Measurements from ENCODE around the gene GOSR1. TPM values are rescaled to one million over a fixed set of nuclear protein-coding genes. Genes with fewer than 3 reads are reported as not detected.
"Not testable (repeated sequence)": the region's sequence is repeated elsewhere in the genome, so short reads cannot be mapped to it uniquely, and the experiment has no call there.

The GOSR1 gene
- total RNA-seq, 1 donor from 2014 or later: 47.5 TPM

- peak overlapping the region; percentile 89 for H3K27ac Mint-ChIP-seq (ENCODE audit: unreplicated experiment)
- H3K4me1 Mint-ChIP-seq (ENCODE audit: low read depth): peaks cover 20% of the 10 kb centered on the region
- H3K9me3 Mint-ChIP-seq (ENCODE audit: low read depth): no peaks in the 10 kb centered on the region
- no peaks in the 10 kb centered on the region for H3K27me3 Mint-ChIP-seq (ENCODE audit: low read depth)
- no peak for TF ChIP-seq CTCF (IDR thresholded peaks at IDR 0.05)
- H3K4me3 Mint-ChIP-seq (ENCODE audit: unreplicated experiment): no peak overlapping the region
- H3K36me3 Mint-ChIP-seq (ENCODE audit: low read depth): peaks cover 12% of the 10 kb centered on the region
- DNase-seq (ENCODE audit: low spot score): no peak
Measured at GRCh38 chr17:30519166-30519565, 42.0 kb downstream of the GOSR1 start.

DNA sequence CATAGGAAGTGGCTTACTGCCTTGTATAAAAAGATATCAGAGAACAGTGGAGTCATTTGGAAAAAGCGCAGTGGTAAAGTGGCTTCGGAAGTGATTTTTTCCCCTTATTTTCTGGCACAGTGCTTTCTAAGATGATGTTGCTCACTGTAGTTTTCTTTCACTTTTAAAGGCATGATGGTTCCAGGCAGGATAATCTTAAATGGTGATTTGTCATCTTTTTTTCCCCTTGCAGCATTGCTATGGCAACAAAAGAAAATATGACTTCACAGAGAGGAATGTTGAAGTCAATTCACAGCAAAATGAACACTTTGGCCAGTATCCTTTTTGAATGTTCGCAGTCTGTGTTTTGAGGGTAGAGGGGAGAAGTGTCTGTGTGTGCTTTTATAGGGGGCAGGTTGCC is 42.5 kb downstream of the GOSR1 start:
- H3K27ac Mint-ChIP-seq (ENCODE audit: unreplicated experiment): peak overlapping the region; percentile 89
- no peak for DNase-seq (ENCODE audit: low spot score)
- TF ChIP-seq CTCF (IDR thresholded peaks at IDR 0.05): no peak

GRCh38 chr17:30520436-30520835 is 43.2 kb downstream of the GOSR1 start:
- Mint-ChIP-seq H3K4me1 (ENCODE audit: low read depth) (peaks cover 30% of the 10 kb centered on the region), H3K27ac (ENCODE audit: unreplicated experiment) (peak overlapping the region; percentile 89)

More for the DNA sequence above, 42.5 kb downstream of the GOSR1 start:
- Mint-ChIP-seq H3K36me3 (ENCODE audit: low read depth) (peaks cover 13% of the 10 kb centered on the region), H3K9me3 (ENCODE audit: low read depth) (no peaks in the 10 kb centered on the region), H3K4me3 (ENCODE audit: unreplicated experiment) (no peak overlapping the region), H3K27me3 (ENCODE audit: low read depth) (no peaks in the 10 kb centered on the region), H3K4me1 (ENCODE audit: low read depth) (peaks cover 26% of the 10 kb centered on the region)

DNA sequence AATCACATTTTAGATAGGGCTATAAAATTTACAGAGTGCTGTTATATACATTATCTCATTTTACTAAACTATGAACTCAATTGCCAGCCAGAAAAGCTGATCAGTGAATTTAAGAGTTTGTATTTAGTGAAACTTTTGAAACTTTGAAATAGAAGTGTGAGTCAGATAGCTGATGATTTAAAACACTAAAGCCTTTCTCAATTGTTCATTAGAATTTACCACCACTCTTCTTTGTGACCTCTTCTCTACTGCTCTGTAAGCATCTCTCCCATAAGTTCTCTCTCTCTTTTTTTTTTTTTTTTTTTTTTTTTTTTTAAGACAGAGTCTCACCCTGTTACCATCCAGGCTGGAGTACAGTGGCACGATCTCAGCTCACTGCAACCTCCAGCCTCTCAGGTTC is 43.7 kb downstream of the GOSR1 start:
- Mint-ChIP-seq H3K27ac (ENCODE audit: unreplicated experiment) (peak overlapping the region; percentile 89), H3K36me3 (ENCODE audit: low read depth) (peaks cover 13% of the 10 kb centered on the region), H3K27me3 (ENCODE audit: low read depth) (no peaks in the 10 kb centered on the region), H3K4me3 (ENCODE audit: unreplicated experiment) (no peak overlapping the region), H3K9me3 (ENCODE audit: low read depth) (no peaks in the 10 kb centered on the region), H3K4me1 (ENCODE audit: low read depth) (peaks cover 30% of the 10 kb centered on the region)
- DNase-seq (ENCODE audit: low spot score): no peak
- no peak for TF ChIP-seq CTCF (IDR thresholded peaks at IDR 0.05)

More at GRCh38 chr17:30520436-30520835, 43.2 kb downstream of the GOSR1 start:
- Mint-ChIP-seq H3K27me3 (ENCODE audit: low read depth) (no peaks in the 10 kb centered on the region), H3K36me3 (ENCODE audit: low read depth) (peaks cover 15% of the 10 kb centered on the region), H3K4me3 (ENCODE audit: unreplicated experiment) (no peak overlapping the region), H3K9me3 (ENCODE audit: low read depth) (no peaks in the 10 kb centered on the region)
- DNase-seq (ENCODE audit: low spot score): no peak
- TF ChIP-seq CTCF (IDR thresholded peaks at IDR 0.05): no peak

DNA sequence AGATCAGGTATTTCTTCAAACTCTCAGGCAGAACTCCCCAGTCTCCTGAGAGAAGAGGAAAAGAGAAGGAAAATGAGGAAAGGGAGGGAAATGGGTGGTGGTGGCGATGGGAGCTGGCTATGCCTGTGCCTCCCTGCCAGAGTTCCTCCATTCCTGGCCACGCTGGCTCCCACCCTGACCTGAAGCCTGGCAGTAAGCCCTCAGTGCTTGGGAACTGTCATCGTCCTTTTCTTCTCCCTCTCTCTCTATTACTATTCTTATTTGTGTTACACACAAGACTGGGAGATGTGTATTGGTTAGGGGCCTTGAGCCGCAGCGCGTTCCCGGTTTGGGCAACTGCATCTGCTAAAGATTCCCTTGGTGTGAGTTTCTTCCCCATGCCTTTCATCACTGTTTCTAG is 44.6 kb downstream of the GOSR1 start:
- Mint-ChIP-seq H3K27ac (ENCODE audit: unreplicated experiment) (no peak overlapping the region), H3K4me3 (ENCODE audit: unreplicated experiment) (no peak overlapping the region), H3K36me3 (ENCODE audit: low read depth) (peaks cover 13% of the 10 kb centered on the region), H3K9me3 (ENCODE audit: low read depth) (no peaks in the 10 kb centered on the region), H3K4me1 (ENCODE audit: low read depth) (peaks cover 30% of the 10 kb centered on the region), H3K27me3 (ENCODE audit: low read depth) (no peaks in the 10 kb centered on the region)
- DNase-seq (ENCODE audit: low spot score): no peak
- TF ChIP-seq CTCF (IDR thresholded peaks at IDR 0.05): no peak

DNA sequence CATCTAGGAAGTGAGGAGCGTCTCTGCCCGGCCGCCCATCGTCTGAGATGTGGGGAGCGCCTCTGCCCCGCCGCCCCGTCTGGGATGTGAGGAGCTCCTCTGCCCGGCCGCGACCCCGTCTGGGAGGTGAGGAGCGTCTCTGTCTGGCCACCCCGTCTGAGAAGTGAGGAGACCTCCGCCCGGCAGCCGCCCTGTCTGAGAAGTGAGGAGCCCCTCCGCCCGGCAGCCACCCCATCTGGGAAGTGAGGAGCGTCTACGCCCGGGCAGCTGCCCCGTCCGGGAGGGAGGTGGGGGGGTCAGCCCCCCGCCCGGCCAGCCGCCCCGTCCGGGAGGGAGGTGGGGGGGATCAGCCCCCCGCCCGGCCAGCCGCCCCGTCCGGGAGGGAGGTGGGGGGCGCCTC is 46.0 kb downstream of the GOSR1 start:
- not testable (repeated sequence) for H3K27me3 Mint-ChIP-seq (ENCODE audit: low read depth); H3K27ac Mint-ChIP-seq (ENCODE audit: unreplicated experiment); H3K4me3 Mint-ChIP-seq (ENCODE audit: unreplicated experiment); H3K9me3 Mint-ChIP-seq (ENCODE audit: low read depth); DNase-seq (ENCODE audit: low spot score)
- Mint-ChIP-seq H3K36me3 (ENCODE audit: low read depth) (peaks cover 13% of the 10 kb centered on the region), H3K4me1 (ENCODE audit: low read depth) (peaks cover 30% of the 10 kb centered on the region)

All from chondrocyte (in vitro differentiated cells).